ENCODE measurements around the gene ADK.

- TF ChIP-seq, protein P1, sequence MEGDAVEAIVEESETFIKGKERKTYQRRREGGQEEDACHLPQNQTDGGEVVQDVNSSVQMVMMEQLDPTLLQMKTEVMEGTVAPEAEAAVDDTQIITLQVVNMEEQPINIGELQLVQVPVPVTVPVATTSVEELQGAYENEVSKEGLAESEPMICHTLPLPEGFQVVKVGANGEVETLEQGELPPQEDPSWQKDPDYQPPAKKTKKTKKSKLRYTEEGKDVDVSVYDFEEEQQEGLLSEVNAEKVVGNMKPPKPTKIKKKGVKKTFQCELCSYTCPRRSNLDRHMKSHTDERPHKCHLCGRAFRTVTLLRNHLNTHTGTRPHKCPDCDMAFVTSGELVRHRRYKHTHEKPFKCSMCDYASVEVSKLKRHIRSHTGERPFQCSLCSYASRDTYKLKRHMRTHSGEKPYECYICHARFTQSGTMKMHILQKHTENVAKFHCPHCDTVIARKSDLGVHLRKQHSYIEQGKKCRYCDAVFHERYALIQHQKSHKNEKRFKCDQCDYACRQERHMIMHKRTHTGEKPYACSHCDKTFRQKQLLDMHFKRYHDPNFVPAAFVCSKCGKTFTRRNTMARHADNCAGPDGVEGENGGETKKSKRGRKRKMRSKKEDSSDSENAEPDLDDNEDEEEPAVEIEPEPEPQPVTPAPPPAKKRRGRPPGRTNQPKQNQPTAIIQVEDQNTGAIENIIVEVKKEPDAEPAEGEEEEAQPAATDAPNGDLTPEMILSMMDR (IDR thresholded peaks at IDR 0.05): no peak
- no peak for TF ChIP-seq POLR2A (IDR thresholded peaks at IDR 0.05)
Observed at GRCh38 chr10:74179111-74179710, 28.2 kb downstream of the ADK start.

All from breast epithelium (tissue), 3 donors.